DMS 273 (cell line): ENCODE measurements around the gene RCN2.
"Not testable (repeated sequence)": the region's sequence is repeated elsewhere in the genome, so short reads cannot be mapped to it uniquely, and the experiment has no call there.

ENCODE experiments used
- DNase-seq: peaks from one replicate; lab custom pipeline; 2025; ENCODE audit not compliant: unreplicated experiment; lab: John Stamatoyannopoulos, UW

Gene RCN2

GRCh38 chr15:76932135-76932966 lies 802 bp downstream of the RCN2 start:
- DNase-seq = peak; percentile 18

- DNase-seq = no peak
These were observed 4.1 kb downstream of the RCN2 start for GRCh38 chr15:76935620-76936019.

GRCh38 chr15:76936671-76937070 lies 5.1 kb downstream of the RCN2 start:
- DNase-seq = no peak

GRCh38 chr15:76938752-76939151 lies 7.2 kb downstream of the RCN2 start:
- no peak for DNase-seq

GRCh38 chr15:76939715-76940114 lies 8.2 kb downstream of the RCN2 start:
- DNase-seq = no peak

GRCh38 chr15:76941636-76942035 lies 10.1 kb downstream of the RCN2 start:
- DNase-seq = no peak

GRCh38 chr15:76942331-76942730 lies 10.8 kb downstream of the RCN2 start:
- DNase-seq = no peak

- no peak for DNase-seq
These were observed 14.0 kb downstream of the RCN2 start for GRCh38 chr15:76945494-76946093.

GRCh38 chr15:76947454-76947853 lies 15.9 kb downstream of the RCN2 start:
- no peak for DNase-seq

GRCh38 chr15:76951220-76951619 lies 19.7 kb downstream of the RCN2 start:
- DNase-seq = no peak

- no peak for DNase-seq
These were observed 22.4 kb downstream of the RCN2 start for GRCh38 chr15:76953913-76954312.

- DNase-seq = no peak
These were observed 23.2 kb downstream of the RCN2 start for GRCh38 chr15:76954744-76955143.

- peak; percentile 14 for DNase-seq
These were observed 29.9 kb downstream of the RCN2 start for GRCh38 chr15:76961268-76962011.

- DNase-seq = no peak
These were observed 30.9 kb downstream of the RCN2 start for GRCh38 chr15:76962337-76963013.

GRCh38 chr15:76963596-76963995 lies 32.0 kb downstream of the RCN2 start:
- no peak for DNase-seq

GRCh38 chr15:76964157-76964556 lies 32.6 kb downstream of the RCN2 start:
- no peak for DNase-seq

GRCh38 chr15:76966051-76966450 lies 34.5 kb downstream of the RCN2 start:
- DNase-seq = not testable (repeated sequence)

GRCh38 chr15:76967067-76967466 lies 35.5 kb downstream of the RCN2 start:
- DNase-seq = no peak

GRCh38 chr15:76968306-76968705 lies 36.8 kb downstream of the RCN2 start:
- DNase-seq = no peak

GRCh38 chr15:76972389-76973361 lies 41.1 kb downstream of the RCN2 start:
- no peak for DNase-seq
